HG03175 (cell line): ENCODE measurements around the gene KDM4B.

Experiments used
- ATAC-seq: cut with Tn5 transposase; IDR thresholded peaks from one replicate; pipeline ENCODE4 v1.9.1; 2021; ENCODE audit warnings: mild to moderate bottlenecking, moderate library complexity; ENCODE audit not compliant: unreplicated experiment

The KDM4B gene

DNA sequence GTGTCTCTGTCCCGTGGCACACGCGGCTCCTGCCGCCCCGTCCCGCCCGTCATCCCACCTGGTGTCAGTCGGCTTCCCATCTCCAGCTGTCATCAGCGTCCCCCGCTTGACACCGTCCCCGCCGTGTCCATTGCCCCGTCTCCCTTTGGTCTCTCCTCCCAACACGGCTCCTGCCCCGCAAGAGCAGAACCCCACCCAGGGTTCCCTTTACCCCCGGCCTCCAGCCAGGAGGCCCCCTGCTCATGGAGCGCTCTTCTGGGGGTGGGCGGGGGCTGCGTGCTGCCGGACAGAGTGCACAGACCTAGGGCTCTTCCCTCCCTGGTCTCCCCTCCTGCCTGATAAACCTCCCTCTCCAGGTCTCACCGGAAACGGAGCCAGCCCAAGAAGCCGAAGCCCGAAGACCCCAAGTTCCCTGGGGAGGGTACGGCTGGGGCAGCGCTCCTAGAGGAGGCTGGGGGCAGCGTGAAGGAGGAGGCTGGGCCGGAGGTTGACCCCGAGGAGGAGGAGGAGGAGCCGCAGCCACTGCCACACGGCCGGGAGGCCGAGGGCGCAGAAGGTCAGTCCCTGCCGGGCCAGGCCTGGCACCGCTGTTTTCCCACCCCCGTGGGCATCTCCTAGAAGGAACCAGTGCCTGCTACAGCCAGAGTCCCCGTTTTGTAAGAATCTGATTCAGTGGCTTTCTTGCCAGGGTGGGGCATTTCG, 150.5 kb downstream of the KDM4B start:
- ATAC-seq, result no peak

DNA sequence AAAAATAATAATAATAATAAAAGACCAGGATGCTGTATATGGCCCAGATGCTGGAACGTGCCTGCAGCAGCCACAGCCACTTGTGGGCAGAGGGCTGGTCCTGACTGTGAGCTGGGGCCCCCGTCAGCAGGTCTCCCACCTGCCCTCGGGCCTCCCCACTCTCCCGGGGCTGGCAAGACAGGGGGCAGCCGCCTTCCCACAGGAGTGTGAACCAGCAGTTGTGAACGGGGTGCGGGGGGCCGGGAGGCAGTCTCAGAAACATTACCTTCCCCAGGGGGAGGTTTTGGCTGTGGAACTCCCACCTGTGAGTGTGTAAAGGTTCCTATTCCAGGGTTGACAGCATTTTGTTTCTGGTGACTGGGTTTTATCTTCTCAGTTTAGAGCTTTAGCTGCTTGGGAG, 151.4 kb downstream of the KDM4B start:
- ATAC-seq, result no peak

DNA sequence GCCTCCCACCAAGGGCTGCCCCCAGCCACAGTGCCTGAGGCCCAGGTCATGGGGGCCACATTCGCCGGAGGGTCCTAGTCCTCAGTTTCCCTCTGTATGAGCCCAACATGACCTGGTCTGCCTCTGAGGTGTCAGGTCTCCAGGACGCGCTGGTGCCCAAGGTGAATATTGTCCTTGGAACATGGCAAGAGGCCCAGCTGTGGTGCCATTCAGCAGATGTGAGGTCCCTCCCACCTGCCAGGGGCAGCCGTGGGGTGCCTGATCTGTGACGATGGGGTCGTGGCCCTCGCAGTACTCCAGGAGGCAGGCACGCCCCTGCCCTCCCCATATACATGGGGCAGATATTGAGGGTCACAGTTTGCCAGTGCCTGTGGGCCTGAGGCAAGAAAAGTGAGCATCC, 151.9 kb downstream of the KDM4B start:
- ATAC-seq, result no peak

DNA sequence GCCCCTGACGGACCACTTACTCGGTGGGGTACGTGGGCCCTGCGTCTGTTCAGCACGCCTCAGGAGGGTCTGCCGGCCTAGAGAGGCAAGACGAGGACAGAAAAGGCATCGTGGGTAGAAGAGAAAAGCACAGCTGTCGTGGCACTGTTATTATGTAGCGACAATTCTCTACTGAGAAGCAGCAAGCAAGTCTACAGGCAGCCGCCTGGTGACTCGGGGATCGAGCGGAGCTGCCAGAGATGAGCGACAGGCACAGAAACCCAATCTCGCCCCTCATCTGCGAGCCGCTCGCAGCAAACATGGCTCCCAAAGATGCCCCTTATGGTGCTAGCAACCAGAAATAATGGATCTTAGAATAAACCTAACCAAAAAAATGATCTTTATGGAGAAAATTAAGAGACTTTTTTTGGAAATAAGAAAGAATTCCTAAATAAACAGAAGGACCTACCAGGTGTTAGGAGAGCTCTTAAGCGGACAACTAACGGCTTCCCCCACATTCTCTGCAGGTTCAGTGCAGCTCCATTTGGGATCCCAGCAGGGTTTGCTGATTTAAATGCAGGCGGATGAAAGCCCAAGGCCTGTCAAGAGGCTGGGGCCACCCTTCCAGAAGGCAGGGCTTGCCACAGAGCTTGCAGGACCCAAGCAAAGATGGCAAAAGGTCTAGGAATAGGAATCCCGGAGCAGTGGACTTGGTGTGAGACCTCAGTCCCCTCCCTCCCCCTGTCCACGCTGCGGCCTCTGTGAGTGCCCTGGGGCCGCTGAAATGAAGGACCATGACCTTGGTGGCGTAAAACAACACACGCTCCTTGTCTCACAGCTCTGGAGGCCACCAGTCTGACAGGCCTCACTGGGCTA, 152.6 kb downstream of the KDM4B start:
- no peak for ATAC-seq

DNA sequence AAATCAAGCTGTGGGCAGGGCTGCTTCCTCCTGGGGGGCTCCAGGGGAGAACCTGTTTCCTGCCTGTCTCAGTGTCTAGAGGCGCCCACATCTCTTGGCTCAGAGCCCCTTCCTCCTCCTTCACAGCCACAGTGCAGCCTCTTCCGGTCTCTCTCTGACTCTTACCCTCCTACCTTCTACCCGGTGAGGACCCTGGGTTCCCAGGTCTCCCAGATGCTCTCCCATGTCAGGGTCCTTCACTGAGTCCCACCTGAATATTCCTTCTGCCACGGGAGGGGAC, 153.1 kb downstream of the KDM4B start:
- ATAC-seq, result no peak

DNA sequence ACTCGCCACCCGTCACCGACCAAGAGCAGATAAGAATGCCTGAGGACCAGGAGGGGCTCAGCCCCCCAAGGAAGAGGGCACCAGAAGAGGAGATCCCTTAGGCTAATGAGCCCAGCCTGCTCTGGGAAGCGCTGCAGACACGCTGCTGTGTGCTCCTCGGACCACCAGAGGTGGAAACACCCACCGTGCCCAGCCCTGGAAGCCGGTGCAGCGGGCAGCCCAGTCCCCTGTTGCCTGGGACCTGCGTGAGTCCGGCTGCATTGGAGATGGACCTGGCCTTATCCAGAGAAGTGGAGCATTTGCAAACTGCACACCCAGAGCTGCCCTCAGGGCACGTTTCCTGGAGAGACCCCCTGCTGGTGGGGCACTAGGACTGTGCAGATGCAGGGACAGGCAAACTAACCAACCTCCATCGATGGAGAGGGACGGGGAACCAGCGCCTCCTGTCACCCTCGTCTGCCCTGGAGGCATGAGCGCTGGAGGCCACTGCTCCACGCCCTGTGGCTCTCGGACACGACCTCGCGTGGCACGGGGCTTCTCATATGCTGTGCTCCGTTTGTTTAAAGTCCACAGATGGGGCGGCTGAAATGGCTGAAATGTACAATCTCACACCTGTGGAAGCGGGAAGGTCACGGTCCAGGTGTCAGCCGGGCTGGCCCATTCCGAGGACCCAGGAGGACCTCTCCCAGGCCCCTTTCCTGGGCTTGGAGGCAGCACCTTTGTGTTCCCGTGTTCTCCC, 153.9 kb downstream of the KDM4B start:
- ATAC-seq, result no peak

DNA sequence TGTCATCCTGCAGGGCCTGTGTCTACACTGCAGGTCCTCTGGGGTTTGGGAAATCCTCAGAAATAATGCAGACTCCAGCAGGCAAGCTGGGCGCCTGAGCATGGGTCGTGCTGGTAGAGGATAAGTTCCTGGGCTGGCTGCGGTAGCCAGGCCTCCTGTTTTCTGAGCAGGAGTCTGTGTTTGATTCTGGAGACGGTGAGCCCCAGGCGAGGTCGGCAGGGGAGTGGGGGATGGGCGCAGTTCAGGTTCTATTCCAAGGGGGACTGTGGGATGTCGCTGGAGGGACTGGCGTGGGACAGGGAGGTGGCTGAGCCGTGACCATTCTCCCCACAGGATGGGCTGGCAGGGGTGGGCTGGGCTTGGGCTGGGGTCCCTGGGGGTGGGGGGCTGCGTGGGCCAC, 154.7 kb downstream of the KDM4B start:
- ATAC-seq, result no peak

DNA sequence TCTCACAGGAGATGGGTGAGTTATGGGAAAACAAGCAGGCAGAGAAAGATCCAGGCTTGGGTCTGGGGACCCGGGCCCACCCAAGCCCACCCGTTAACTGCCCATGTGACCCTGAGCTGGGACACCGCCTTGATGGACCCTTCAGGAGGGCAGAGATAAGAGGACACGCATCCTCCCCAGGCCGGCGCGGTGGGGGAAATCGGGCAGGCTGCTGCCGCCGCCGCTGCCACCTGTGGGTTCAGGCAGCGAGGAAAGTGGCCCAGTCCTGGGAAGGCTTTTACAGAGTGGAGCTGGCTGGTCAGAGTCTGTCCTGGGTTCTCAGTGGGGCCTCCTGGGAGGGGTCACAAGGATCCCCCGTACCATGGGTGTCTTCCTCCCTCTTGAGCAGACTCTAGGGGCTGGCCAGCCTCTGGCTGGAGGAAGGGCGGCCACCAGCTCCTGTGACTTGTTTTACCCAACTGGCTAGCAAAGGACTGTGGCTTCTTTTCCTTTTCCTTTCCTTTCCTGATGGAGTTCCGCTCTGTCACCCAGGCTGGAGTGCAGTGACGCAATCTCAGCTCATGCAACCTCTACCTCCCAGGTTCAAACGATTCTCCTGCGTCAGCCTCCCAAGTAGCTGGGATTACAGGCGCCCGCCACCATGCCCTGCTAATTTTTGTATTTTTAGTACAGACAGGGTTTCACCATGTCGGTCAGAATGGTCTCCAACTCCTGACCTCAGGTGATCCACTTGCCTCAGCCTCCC, 155.4 kb downstream of the KDM4B start:
- ATAC-seq, result no peak

DNA sequence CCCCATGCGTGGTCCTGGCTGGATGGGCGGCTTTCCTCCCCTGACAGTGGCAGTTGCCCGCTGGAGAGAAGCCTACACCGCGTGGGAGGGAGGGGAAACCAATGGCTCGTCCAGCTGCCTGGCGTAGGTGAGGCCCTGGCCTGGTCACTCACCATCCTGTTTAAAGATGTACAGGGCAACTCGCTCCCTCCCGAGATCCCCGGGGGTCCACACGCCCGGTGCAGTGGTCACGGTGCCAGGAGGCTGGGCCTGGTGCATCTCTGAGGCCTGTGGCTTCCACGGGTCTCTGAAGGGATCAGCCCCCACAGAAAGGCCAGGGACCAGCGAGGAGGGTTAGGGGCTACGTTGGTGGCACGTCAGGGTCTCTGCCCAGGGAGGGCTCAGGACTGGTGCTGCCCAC, 156.5 kb downstream of the KDM4B start:
- no peak for ATAC-seq

DNA sequence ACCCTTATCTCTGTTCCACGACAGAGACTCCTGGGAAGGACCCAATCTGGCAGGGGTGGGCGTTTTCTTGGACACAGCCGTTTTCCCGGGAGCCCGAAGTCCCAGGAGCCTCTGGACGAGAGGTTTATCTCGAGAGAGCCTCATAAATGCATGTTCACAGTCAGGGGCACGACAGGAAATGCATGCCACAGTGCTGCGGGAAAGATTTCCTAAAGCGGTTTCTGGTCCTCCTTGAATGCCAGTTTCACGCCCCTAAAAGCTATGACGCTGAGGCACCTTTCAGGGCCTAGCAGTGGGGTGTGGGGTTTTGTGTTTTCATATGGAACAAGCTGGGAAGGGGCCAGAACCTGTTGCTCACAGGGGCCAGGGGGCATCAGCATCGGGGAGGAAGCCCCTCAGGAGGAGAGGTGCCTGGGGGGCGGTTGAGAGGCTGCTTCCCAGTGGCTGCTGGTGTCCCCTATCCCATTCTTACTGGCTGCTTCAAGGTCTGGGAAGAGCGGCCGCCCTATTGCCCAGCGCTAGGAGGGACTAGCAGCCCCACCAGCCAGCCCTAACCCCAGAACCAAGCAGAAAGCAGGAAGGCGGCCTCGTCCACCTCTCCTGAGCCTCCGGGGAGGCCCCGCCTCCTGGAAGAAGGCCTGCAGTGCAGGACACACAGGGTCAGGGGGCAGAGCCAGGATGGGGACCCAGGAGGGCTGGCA, 157.0 kb downstream of the KDM4B start:
- ATAC-seq, result no peak

DNA sequence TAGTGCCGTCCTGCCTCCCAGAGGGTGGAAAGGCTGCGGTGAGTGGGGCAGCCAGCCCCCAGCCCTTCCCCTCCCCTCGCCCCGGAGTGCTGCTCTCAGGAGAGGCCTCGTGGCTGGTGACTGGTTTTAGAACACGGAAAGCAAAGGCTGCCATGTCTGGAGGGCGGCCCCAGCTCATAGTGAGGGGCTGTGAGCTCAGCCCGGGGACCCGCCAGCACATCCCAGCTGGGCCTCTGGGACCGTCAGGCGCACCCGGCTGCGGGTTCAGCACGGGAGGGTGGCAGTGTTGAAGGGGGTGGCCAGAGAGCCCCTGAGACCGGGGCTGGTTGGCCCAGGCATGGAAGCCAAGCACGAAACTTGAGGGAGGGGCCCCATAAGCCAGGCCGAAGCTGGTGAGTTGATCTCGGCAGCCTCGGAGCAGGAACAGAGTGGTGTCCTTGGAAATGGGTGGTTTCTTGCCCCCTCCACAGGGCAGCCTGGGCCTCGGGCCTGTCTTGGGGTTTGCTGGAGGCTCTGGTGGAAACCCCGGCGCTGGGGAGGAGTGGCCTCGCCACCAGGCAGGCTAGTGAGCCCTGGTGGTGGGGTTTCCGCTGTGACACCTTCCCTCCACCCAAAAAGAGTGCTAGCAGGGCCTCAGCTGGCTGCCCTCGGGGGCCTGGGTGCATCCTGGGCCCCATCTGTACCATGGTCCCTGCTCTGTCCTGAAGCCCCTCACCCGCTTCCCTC, 157.7 kb downstream of the KDM4B start:
- no peak for ATAC-seq

DNA sequence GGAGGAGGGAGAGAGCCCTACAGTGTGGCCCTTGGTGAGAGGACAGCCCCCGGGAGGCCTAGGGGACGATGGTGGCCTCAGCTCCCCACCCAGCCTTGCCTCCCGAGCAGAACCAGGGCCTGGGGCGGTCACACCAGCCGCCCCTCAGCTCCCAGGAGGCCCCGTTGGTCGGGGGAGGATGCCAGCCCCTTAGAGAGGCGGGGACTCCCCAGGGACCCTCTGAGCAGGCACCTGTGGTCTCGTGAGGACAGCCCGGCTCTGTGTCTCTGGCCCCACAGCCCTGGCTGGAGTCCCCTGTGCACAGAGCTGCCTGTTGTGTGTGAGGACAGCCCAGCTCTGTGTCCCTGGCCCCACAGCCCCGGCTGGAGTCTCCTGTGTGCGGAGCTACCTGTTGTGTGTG, 158.8 kb downstream of the KDM4B start:
- no peak for ATAC-seq

DNA sequence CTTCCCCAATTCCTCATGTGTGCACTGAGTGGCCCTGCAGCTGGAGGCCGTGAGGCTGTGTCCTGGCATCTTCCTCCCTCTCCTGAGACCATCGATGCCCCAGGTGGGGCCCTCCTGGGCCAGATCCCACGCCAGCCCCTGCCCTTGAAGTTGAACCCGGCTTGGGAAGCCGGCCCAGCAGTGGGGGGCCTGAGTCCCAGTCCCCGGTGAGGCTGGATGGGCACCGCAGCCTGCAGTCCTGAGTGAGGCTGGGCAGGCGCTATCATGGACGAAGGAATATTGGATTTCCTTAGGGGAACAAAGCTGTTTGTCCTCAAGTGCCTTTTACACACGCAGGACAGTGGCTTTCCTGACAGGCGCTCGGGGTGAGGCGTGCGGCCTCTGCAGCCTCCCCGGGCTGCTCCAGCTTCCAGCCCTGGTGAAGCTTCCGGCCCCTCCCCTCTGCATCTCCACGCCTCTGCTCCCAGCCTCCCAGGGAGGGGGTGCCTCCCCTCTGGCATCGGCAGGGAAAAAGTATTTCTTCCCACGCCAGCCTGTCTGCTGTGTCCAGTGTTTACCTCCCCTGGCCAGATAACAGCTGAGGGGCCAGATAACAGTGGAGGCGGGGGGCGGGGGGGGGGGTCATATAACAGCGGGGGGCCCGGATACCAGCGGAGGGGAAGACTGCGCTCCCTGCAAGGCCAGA, 159.5 kb downstream of the KDM4B start:
- no peak for ATAC-seq

DNA sequence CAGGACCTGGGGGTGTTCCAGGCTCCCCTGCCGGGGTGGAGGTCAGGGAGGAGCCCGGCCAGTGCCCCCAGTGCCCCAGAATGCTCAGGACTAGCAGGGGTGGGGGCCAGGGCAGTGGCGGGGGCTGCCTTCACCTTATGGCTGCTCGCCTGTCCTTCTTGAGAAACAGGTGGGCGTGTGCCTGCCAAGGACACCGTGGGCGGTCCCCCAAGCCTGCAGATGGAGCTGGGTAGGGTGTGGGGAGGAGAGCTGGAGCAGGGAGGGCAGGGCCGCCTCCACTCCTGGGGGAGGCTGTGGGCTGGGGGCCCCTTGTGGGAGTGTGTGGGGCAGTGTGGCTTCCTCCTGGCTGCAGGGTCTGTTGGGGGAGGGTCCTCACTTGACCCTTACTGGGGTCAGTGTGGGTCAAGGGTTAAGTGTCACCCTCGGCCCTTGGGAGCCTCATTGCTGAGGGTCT, 160.1 kb downstream of the KDM4B start:
- no peak for ATAC-seq

DNA sequence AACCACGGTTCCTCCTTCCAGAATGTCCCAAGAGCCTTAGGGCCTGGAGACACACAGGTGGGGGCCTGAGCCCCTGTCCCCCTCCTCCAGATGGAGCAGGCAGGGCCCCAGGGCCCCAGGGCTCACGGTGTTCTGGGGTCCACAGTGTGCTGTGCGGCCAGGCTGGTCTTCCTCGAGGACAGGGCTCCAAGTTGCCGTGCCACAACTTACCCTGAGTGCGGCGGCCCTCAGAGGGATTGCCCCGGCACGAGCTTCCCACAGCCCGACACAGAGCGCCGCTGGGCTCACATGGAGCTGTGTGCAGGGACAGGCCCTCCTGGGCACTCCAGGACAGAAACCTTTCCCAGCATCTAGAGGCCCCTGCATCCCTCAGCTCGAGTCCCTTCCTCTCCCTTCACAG, 160.8 kb downstream of the KDM4B start:
- no peak for ATAC-seq

DNA sequence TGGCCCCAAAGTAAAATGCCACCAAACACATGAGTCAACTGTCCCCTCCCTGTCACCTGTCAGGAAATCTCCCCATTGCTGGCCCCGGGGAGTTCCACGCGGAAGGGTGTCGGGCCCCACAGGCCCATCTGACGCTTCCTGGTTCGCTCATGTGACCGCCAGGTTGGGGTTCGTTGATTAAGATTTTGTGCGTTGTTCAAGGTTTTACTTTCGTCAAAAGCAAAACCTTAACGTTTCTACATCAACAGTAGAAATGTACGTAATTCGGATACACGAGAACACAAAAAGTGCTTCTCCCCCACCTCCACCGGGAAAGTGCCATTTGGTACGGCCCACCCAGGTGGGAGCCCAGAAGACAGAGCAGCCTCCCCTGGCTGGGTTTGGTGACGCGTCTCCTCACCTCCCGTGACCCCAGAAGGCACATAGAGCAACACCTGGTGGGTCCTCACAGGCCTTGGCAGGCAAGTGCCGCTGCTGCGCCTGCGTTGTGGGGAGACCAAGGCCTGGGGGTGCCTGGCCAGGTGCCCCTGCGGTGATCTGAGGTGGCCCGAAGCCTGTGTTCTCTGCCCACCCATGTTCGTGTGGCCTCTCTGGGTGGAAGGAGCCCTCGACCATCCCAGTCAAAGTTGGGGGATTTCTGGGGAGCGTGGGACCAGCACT, 161.6 kb downstream of the KDM4B start:
- ATAC-seq, result peak; percentile 45

DNA sequence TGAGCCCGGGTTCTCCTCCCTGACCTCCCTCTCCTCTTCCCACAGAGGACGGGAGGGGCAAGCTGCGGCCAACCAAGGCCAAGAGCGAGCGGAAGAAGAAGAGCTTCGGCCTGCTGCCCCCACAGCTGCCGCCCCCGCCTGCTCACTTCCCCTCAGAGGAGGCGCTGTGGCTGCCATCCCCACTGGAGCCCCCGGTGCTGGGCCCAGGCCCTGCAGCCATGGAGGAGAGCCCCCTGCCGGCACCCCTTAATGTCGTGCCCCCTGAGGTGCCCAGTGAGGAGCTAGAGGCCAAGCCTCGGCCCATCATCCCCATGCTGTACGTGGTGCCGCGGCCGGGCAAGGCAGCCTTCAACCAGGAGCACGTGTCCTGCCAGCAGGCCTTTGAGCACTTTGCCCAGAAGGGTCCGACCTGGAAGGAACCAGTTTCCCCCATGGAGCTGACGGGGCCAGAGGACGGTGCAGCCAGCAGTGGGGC, 162.2 kb downstream of the KDM4B start:
- ATAC-seq, result peak; percentile 45

DNA sequence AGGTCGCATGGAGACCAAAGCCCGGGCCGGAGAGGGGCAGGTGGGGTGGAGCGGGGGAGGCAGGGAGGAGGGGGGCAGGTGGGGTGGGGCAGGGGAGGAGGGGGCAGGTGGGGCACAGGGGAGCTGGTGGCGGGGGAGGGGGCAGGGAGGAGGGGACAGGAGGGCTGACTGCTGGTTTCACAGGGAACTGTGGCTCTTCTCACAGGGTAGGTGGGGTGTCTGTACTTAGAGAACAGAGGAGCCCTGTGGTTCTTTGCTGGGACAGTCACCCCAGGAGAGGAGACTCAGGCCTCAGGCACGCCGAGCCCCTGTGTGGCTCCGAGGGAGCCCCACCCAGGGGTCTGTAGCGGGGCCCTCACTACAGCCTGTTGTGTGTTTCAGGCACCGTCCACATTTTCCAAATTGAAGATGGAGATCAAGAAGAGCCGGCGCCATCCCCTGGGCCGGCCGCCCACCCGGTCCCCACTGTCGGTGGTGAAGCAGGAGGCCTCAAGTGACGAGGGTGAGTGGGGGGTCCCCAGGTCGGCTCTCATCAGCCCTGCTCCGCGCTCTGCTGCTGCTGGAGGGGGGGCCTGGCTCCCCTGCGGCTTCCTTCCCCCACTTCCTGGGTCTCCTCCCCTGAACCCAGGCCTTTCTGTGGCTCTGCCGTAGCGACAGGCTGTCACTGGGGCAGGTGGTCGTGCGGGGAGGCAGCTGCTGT, 162.7 kb downstream of the KDM4B start:
- ATAC-seq, result no peak
